Measurements from ENCODE around the gene MMP24. TPM values are rescaled to one million over a fixed set of nuclear protein-coding genes. Genes with fewer than 3 reads are reported as not detected.

MMP24 gene
- polyA plus RNA-seq, 1 of the 3 experiments (the other 2 are of a cell fraction): 18.1 TPM

GRCh38 chr20:35305682-35306556 is 79.4 kb downstream of the MMP24 start (continued):
- TF ChIP-seq REST (IDR thresholded peaks at IDR 0.05; ENCODE audit: low read depth, low read length): peak; percentile 67
- peak; percentile 100 for TF ChIP-seq JUND (IDR thresholded peaks at IDR 0.05)
- no peak for TF ChIP-seq NRF1 (IDR thresholded peaks at IDR 0.05; ENCODE audit: low read depth, low read length)
- TF ChIP-seq SMC3 (IDR thresholded peaks at IDR 0.05; ENCODE audit: low read depth, low read length): no peak
- peak; percentile 86; the same call in 1 of the 2 replicates for TF ChIP-seq ZBTB33 (IDR thresholded peaks at IDR 0.05; ENCODE audit: borderline replicate concordance, low read depth)
- peak; percentile 100 for TF ChIP-seq FOSL2 (IDR thresholded peaks at IDR 0.05; ENCODE audit: borderline replicate concordance, low read depth)
- no peak for TF ChIP-seq MXI1 (IDR thresholded peaks at IDR 0.05; ENCODE audit: low read depth, low read length)
- no peak for TF ChIP-seq RCOR1 (IDR thresholded peaks at IDR 0.05; ENCODE audit: low read length)
- peak; percentile 98 for TF ChIP-seq TCF12 (IDR thresholded peaks at IDR 0.05)
- peak; percentile 96 for TF ChIP-seq SIN3A (IDR thresholded peaks at IDR 0.05; ENCODE audit: borderline replicate concordance, low read depth, low read length)
- TF ChIP-seq TAF1 (IDR thresholded peaks at IDR 0.05; ENCODE audit: borderline replicate concordance, low read depth, low read length): peak; percentile 23; the same call in 1 of the 2 replicates
- peak; percentile 61; the same call in 1 of the 2 replicates for TF ChIP-seq USF1 (IDR thresholded peaks at IDR 0.05; ENCODE audit: borderline replicate concordance, low read depth)
- TF ChIP-seq NFIC (IDR thresholded peaks at IDR 0.05; ENCODE audit: borderline replicate concordance): peak; percentile 97
- no peak for TF ChIP-seq IRF3 (IDR thresholded peaks at IDR 0.05; ENCODE audit: low read depth, low read length)
- no peak for TF ChIP-seq ELF1 (IDR thresholded peaks at IDR 0.05)
- peak; percentile 60; the same call in 1 of the 2 replicates for TF ChIP-seq YY1 (IDR thresholded peaks at IDR 0.05; ENCODE audit: low read depth)
- no peak for TF ChIP-seq GATA2 (CRISPR knock-in tag; IDR thresholded peaks at IDR 0.05)
- TF ChIP-seq EP300 (IDR thresholded peaks at IDR 0.05; ENCODE audit: borderline replicate concordance in 1 of 2, low read depth in 1 of 2, low read length in 1 of 2): peak; percentile 67 to 99
- no peak for TF ChIP-seq EZH2phosphoT487 (IDR thresholded peaks at IDR 0.05; ENCODE audit: borderline replicate concordance, low read depth)
- peak; percentile 89 for TF ChIP-seq FOXM1 (IDR thresholded peaks at IDR 0.05; ENCODE audit: low read depth)
- peak; percentile 96 for TF ChIP-seq TEAD4 (IDR thresholded peaks at IDR 0.05; ENCODE audit: borderline replicate concordance, insufficient read depth)
- peak; percentile 98 for TF ChIP-seq MAX (IDR thresholded peaks at IDR 0.05; ENCODE audit: low read depth)
- TF ChIP-seq RAD21 (IDR thresholded peaks at IDR 0.05; ENCODE audit: low read length): no peak
- no peak for TF ChIP-seq RFX5 (IDR thresholded peaks at IDR 0.05; ENCODE audit: low read length)

All from SK-N-SH (cell line).